Eye (tissue), 1 donor: ENCODE data around the gene APOL6.

Experiments
- DNase-seq: peaks from one replicate; pipeline ENCODE4 v3.0.0-alpha.2; 2015

APOL6 gene, protein sequence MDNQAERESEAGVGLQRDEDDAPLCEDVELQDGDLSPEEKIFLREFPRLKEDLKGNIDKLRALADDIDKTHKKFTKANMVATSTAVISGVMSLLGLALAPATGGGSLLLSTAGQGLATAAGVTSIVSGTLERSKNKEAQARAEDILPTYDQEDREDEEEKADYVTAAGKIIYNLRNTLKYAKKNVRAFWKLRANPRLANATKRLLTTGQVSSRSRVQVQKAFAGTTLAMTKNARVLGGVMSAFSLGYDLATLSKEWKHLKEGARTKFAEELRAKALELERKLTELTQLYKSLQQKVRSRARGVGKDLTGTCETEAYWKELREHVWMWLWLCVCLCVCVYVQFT

DNA sequence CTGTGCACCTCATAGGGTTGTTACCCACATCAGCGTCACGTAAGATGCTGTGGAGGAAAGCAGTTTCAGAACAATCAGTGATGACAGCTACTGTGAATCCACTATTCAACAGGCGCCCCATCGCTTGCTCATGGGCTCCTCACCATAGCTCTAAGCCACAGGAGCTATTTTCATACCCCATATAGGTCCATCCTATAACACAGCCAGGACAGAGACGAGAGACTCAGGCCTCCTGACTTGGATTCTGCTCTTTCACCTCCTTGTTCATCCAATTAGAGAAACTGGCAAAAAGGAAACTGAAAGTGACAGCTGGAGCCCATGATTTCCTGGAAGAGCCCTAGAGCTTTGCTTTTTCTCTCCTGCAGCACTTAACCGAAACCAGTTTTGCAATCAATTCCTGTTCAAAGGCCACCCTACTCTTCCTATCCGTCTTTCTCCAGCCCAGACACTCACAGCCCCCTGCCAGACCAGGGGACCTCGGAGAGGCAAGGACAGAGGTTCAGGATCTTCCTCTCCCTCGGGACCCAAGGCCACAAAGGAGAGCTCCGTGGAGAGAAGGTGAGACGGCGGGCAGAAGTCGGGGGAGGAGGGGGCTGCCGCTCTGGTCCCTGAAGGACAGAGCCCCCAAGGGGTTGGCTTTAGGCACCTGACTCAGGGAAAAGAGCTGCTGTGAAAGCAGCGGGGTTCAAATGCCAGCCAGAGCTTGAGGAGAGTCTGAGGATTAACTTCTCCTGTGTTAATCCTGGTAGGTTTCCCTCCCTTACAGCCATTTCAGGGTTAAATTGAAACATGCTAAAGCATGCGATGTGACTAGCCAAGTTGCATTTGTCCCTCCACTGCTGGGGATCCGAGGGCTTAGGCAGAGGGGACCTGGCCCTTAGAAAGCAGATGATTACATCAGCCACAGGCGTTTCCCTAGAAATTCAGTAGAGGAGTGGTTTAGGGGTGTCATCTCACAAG, at the start of gene APOL6:
Gene APOL6, plus strand, starts transcription at position 381 of the 960 bp plus-strand sequence. CDS start 7,980 bp downstream, outside the sequence.
- peak; percentile 68 for DNase-seq

DNA sequence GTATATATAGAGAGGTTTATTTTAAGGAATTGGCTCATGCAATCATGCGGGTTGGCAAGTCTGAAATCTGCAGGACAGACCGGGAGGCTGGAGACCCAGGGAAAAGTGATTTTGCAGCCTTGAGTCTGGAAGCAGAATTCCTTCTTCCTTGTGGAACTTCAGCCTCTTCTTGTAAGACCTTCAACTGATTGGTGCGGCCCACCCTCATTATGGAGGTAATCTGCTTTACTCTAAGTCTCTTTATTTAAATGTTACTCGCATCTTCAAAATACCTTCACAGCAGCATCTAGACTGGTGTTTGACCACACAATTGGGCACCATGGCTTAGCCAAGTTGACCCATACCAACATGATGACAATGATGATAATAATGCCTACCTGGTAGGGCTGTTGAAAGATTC, 48.9 kb upstream of the APOL6 start:
- DNase-seq, result no peak

DNA sequence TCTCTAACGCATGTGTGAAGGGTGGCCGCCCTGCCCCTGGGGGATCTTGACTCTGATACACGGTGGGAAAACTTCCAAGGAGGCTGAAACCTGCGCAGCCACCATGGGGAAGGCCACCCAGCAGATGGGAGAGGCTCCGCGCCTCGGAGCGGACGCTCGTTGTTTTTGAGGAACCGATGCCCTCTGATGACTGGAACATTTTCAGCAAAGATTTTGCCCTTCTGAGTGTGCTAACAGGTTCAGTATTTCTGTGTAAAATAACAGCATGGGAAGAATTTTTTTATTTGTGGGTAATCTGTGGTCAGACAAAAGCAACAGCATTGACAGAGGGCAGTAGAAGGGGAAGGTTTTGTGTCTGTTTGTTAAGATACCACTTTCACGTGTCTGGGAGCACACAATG, 47.8 kb upstream of the APOL6 start:
- no peak for DNase-seq

DNA sequence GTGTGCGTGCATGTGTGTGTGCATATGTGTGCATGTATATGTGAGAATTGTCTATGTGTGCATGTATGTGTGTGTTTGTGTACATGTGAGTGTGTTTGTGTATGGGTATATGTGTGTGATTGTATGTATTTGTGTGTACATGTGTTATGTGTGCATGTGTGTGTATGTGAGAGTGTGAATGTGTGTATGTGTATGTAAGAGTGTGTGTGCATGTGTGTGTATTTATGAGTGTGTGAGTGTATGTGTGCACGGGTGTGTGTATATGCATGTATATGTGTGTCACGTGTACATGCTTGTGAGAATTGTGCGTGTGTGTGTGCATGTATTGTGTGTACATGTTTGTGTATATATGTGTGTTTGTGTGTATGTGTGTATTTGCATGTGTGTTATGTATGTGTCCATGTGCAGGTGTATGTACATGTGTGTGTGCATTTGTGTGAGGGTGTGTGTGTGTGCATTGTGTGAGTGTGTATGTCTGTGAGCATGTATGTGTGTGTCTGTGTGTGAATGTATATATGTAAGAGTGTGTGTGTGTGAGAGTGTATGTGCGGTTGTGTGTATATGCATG, 47.1 kb upstream of the APOL6 start:
- DNase-seq, result no peak

DNA sequence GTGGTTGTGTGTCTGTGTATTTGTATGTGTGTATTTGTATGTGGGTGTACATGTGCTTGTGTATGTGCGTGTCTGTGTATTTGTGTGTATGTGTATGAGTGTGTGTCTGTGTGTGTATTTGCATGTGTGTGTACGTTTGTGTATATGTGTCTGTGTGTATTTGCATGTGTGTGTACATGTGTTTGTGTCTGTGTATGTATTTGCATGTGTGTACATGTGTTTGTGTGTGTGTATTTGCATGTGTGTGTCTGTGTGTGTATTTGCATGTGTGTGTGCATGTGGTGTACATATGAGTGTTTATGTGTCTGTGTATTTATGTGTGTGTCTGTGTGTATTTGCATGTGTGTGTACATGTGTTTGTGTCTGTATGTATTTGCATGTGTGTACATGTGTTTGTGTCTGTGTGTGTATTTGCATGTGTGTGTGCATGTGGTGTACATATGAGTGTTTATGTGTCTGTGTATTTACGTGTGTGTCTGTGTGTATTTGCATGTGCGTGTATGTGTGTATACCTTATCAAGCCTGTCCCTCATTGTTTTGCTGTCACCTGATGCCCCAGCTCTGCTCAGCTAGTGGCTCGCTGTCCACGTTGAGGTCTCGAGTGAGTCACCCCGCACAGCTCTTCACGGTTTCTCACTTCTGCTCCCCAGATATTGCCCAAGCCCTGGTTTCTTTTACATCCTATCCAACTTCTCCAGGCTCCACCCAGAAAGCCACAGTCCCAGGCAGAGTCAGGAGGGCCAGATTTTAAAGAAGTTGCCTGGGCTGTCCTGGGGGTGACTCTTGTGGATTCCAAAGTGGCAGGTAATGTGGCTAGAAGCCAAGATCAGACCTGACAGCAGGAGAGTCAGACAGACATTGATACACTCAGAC, 46.3 kb upstream of the APOL6 start:
- no peak for DNase-seq

DNA sequence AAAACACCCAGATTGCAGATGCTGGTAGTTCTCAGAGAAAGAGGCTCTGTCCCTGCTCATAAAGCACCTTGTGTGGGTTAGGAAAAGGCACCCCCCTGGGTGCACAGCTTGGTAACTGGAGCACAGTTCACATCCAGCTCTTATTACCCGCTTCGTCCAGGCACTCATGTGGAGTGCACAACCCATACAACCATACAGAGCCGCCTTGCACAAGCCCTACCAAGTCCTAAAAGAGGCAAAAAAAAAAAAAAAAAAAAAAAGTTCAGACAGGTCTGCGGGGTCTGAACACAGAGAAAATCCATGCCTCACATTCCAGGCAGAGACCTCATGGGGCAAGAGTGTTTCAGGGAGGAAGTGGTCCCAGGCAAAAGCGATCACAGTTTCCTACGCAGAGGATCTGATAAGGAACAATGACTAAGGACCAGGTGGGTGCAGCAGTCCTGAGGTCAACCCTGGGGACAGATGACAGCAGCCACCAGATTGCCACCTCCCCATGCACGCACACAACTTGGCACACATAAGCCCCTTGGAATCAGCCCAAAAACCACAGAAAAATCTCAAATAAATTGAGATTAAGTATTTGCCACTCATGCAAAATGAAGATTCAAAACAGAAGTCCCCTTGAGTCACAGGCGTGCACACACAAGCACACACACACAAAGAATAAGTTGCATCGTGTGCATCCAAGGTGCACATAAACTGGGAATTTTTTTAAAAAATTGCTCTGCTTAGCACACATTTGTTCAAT, 43.5 kb upstream of the APOL6 start:
- no peak for DNase-seq

DNA sequence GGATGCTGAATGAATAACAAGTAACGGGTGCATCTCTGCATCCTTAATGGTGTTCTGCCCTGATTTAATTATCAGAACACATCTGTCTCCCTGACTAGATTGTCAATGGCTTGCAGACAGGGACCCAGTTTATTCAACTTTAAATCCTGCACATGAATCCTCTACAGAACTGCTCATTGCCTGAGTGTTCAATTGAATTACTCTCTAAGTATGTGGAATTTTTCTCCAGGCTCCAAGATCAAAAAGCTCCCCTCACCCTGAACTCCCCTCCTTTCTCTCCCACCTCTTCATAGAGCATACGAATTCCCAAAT, 42.9 kb upstream of the APOL6 start:
- DNase-seq, result no peak

DNA sequence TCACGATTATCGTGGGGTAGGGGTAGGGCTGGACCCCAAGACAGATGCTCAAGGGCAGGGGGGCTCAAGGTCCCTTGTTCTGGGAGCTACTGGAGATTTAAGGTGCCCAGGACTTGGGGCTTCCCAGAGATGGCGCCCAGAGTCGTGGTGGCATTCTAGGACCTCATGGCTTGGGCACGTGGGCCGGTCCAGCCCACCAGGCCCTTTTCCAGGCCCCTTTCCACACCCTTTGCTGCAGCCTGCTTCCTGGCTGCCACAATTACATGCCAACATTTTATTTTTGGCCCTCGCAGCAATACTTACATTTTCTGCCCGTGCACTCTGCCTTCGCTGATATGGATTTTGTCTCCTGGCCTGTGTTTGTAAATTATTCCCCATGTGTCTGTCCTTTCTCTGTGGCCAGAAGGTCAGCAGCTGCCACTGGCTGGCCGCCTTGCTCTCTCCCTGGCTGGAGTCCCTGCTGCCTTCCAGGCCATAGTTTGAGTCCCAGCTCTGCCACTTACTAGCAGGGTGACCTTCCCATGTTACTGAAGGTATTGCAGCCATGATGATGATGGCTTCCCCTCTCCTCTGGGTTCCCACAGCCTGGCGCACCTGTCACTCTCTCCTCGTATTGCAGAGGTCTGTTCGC, 42.3 kb upstream of the APOL6 start:
- no peak for DNase-seq

DNA sequence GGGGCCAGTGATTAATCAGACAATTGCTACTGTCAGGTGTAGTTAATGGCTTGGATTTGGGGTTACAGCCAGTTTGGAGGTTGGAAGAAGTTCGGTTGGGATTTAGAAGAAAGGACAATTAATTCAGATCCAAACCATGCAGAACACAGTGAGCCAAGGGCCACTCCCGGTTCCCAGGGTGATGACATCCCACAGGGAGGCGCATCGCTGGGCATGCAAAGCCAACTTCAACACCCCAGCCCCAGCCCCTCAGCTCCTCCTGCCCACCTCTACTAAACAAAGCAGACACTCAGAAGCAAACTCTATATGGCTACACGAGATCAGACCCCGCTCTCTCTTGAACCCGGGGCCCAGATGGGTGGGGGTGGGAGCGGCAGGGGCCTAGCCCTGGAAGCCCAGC, 41.3 kb upstream of the APOL6 start:
- no peak for DNase-seq

DNA sequence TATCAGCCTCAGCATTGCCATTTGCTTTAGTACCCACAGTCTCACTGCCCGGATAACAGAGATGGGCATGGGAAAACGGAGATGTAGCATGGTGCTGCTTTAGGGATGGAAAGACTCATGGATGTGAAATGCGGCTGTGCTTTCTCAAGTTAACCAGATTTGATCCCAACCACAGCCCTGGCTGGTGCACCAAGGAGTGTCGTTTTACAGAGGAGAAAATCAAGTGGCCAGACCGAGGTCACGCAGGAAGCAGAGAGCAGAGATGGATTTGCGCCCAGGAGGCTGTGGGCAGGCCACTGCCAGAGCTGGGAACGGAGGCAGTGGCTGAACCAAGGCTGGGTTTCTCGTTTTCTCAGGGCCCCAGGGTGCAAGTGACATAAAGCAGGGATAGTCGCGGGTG, 40.2 kb upstream of the APOL6 start:
- DNase-seq, result no peak

DNA sequence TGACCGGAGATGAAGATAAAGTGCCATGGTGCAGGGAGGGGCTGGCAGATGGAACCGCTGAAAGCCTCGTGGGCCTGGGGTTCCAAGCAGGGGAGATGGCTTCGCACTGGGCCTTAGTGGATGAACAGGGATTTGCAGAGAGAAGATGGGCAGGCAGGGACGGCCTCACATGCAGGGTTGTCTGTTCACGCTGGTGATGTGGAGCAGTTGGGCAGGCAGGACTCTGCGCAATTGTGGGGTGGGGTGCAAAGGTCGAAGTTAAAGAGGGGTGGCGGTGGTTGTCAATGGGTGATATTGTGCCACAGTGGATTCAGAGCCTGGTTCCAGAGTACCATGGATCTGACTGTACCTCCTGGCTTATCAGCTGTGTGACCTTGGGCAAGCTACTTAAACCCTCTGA, 39.0 kb upstream of the APOL6 start:
- no peak for DNase-seq

DNA sequence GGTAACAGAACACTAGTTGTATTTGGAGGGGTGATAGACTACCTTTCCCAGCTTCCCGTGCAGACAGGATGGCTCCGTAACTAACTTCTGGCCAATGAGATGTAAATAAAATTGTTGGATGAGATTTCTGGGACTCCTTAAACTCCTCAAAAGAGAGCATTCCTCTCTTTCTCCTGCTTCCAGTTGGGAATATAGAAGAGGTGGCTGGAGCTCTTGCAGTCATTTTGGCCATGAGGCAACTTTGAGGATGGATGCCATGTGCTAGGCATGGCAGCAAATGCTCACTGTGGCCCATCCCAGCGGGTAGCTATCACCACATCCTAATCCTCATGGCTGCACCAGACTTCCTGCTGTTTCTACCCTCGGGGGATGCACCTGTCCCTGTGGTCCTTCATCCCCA, 38.5 kb upstream of the APOL6 start:
- no peak for DNase-seq

DNA sequence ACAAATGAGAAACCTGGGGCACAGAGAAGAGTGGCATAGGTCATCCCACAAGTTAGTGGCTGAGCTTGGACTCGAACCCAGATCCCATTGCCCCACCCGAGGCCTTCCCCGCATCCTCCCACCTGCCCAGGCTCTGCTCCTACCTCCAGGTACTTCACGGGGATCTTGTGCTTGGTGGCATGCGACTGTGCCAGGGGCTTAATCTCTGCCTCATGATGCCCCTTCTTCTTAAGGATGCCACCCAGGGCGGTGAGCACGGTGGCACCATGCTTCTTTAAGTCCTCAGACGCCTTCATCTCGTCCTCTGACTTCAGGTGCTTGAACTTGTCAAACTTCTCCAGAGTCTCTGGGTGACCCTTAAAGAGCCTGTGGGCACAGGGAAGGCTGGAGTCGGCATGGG, 37.5 kb upstream of the APOL6 start:
- no peak for DNase-seq

DNA sequence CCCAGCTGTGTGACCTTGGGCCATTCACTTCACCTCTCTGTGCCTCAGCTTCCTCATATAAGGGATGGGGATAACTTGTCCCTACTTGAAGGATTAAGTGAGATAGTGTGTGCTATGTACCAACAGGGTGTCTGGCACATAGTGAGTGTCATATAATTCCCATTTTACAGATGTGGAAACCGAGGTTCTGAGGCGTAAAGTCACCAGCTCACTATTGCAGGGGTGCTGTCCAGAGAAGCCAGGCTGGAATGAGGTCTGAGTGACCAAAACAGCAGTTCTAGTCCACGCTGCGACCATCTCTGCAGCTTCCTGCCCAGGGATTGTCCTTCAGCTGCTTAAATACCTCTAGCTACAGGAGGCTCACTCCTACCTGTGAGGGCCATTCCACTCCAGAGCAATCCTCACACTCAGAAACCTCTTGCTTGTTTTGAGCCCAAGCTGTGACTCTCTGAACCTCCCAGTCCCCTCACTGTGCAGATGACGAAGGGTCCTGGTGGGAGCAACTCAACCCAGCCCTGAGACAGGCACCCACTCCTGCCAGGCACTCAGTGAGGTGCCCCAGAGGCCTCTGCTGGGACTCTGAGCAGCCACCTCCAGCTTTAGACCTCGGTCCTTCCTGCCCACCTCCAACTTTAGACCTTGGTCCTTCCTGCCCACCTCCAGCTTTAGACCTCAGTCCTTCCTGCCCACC, 36.9 kb upstream of the APOL6 start:
- no peak for DNase-seq

DNA sequence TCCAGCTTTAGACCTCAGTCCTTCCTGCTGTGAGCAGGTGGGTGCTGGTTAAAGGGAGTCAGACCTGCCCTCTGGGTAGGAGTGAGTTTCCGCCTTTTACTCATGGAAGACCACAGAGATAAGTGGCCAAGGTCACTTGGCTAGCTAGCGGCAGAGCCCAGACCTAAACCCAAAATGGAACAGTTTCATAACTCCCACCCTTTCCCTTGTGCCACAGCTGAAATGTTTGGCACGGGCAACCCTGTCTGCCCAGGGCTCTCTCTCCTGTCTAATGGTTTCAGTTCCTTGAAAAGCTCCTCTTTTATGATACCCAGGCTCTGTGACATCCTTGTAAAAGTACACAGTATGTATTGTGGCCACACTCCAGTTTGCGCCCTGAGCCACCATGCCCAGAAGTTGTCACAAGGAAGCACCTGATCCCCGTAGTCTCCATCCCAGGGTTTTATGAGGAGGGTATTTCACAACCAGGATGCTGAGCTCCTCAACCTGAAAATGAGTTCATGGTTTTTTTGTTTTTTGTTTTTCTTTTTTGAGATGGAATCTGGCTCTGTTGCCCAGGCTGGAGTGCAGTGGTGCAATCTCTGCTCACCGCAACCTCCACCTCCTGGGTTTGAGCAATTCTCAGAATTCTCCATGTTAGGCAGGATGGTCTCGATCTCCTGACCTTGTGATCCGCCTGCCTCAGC, 36.2 kb upstream of the APOL6 start:
- no peak for DNase-seq

DNA sequence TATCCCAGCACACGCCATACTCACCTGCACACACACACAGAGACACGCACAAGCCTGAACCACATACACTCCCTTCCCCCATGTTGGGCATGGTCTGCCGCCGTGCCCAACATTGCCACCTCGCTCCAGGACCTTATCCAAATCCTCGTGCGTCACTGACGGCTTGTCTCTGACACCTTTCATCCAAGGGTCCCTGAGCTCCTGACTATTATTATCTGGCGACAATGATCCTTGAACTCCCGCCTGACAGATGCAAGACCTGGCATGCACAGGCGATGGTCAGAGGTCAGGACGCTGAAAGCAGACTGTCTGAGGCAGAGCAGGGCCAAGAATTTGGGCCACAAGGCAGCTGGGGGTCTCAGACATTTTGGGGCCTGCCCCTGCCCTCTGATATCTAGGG, 35.3 kb upstream of the APOL6 start:
- no peak for DNase-seq

DNA sequence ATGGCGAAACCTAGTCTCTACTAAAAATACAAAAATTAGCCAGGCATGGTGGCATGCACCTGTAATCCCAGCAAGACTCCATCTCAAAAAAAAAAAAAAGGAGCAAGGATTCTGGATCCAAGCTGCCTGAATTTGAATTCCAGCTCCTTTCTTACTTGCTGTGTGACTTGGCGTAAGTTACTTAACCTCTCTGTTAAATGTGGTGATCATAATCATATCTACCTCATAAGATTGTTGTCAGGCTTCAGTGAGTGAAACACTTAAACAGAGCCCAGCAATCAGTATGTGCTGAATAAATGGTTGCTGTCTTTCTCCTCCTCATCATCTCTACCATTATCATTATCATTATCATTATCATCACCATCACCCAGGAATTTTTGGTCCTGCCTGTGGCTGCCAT, 33.8 kb upstream of the APOL6 start:
- no peak for DNase-seq

DNA sequence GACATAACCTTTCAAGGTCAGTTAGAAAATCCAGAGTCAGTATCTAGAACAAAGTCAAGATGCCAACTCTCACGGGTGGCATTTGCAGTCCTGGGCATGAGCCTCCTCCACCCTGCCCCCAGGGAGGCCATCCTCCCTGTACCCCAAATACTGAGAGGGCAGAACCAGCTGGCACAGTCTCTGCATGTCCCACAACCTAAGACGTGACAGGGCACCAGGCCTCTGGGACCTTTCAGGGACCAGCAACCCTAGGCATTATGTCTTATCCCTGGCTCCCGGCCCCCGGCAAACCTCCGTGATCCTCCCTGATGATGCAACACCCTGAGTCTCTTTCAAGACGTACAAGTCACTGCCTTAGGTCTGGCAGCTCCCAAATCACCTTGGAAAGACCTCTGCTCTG, 33.1 kb upstream of the APOL6 start:
- no peak for DNase-seq

DNA sequence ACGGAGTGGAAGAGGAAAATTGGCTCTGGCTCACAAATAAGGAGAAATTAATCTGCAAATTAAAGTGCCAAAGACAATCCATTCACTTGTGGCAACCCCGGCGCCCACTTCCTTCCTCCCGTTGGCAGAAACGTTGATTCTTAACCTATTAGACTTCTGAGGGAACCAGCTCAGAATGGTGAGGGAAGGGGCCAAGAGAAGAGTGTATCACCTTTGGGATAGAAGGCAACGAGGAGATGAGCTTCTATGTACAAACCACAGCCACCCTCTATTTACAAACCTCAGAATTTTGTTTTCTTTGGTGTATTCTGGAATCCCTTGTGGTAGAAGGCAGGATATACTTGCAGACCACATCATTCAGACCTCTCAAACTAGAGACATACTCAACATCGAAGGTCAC, 32.2 kb upstream of the APOL6 start:
- no peak for DNase-seq

DNA sequence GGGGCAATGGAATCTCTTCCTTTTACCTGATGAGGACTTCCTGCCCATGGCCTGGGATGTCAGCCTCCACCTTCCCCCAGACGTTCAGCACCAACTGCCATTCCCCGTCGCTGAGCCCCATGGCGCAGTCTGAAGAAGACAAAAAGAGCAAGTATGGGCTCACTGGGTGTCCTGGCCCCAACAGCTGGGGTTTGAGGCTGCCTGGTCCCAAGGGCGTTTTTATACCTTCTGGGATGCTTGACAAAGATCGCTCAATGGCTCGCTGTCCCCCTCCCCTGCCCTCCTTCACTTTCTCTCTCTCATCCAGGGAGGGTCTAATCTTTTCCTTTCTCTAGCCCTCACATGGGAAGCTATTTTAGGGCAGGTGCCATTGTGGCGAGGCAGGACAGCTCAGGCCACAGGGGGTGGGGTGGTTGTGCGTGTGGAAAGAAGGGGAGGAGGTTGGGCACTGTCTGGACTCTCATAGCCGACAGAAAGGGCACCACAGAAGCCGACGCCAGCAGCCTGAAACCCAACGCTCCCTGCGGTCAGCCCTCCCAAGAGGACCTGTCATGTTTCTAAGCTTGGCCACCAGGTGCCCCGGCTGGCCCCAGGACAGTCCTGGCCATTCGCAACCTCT, 31.0 kb upstream of the APOL6 start, which contains the start of gene MB:
Gene MB, minus strand, starts transcription at position 193 of the 619 bp plus-strand sequence. Its CDS starts 72 bp downstream, at position 121.
- no peak for DNase-seq
